HG03064 (cell line): ENCODE measurements around the gene TUBB2B.
"Not testable (repeated sequence)": the region's sequence is repeated elsewhere in the genome, so short reads cannot be mapped to it uniquely, and the experiment has no call there.

Experiments used
- ATAC-seq: cut with Tn5 transposase; IDR thresholded peaks from one replicate; pipeline ENCODE4 v1.9.1; 2021; ENCODE audit warnings: low read depth; ENCODE audit not compliant: unreplicated experiment

TUBB2B gene

GRCh38 chr6:3258720-3259490, 31.5 kb upstream of the TUBB2B start, which contains the start of gene PSMG4:
PSMG4 (plus strand) TSS chr6:3258947; CDS start chr6:3259023, 76 bp downstream.
- peak; percentile 69 for ATAC-seq

GRCh38 chr6:3258201-3258600, 30.7 kb upstream of the TUBB2B start:
- ATAC-seq, result no peak

GRCh38 chr6:3253597-3253961, 26.1 kb upstream of the TUBB2B start:
- ATAC-seq, result no peak

- ATAC-seq, result no peak
These were observed 25.6 kb upstream of the TUBB2B start for GRCh38 chr6:3252861-3253596.

- no peak for ATAC-seq
These were observed 24.9 kb upstream of the TUBB2B start for GRCh38 chr6:3252369-3252768.

DNA sequence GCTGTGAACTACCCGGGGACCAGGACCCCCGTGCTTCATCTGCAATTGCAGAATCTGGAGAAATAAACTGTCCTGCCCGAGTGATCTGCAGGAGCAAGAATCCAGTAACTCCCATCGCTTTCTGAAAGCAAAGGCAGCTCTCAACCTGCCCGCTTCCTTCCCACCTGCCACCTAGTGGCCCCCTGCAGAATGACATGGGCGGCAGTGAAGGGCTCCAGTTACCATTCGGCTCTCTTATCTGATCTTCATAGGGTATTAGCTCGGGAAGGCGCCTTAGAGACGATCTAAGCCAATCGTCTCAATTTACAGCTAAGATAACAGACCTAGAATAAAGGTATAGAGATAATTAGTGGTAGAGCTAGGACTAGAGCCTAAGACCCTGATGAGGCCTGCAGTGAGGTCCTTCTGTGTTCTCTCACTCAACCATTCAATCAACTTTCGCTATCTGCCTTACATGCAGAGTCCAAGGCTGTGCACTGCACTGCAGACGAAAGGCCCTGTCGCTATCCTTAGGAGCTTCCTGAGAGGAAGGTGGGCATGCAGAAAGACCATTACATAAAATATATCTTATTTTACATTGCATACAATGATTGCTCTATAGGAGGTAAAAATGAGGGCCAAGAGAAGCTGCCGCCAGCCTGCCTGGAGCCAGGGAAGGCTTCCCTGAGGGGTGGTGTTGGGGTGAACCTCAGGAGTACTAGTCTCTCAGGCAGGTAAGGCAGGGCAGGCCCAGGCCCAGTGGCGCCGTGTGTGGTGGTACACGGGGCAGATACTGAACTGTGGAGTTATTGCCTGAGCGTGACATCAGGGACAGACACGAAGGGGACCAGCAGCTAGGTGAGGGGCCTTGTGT, 24.2 kb upstream of the TUBB2B start:
- ATAC-seq, result peak; percentile 76

GRCh38 chr6:3250231-3250675, 22.8 kb upstream of the TUBB2B start:
- ATAC-seq, result no peak

DNA sequence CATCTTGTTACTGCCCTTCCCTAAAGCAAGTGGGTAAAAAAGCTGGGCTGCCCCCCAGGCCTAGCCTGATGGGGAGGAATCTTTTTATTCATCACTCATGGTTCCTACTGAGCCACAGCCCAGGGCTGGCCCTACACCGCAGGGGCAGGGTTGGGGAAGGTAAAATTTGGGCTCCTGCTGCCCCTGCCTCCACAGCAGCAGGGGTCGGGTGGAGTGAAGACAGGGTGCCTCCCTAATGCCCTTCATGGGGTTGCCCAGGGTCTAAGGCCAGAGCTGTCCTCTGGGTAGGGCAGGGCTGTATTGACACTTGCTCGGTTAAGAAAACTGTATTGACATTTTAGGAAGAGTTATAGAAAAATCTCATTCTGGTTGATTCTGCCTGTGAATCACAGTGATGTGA, 22.4 kb upstream of the TUBB2B start:
- ATAC-seq, result no peak

DNA sequence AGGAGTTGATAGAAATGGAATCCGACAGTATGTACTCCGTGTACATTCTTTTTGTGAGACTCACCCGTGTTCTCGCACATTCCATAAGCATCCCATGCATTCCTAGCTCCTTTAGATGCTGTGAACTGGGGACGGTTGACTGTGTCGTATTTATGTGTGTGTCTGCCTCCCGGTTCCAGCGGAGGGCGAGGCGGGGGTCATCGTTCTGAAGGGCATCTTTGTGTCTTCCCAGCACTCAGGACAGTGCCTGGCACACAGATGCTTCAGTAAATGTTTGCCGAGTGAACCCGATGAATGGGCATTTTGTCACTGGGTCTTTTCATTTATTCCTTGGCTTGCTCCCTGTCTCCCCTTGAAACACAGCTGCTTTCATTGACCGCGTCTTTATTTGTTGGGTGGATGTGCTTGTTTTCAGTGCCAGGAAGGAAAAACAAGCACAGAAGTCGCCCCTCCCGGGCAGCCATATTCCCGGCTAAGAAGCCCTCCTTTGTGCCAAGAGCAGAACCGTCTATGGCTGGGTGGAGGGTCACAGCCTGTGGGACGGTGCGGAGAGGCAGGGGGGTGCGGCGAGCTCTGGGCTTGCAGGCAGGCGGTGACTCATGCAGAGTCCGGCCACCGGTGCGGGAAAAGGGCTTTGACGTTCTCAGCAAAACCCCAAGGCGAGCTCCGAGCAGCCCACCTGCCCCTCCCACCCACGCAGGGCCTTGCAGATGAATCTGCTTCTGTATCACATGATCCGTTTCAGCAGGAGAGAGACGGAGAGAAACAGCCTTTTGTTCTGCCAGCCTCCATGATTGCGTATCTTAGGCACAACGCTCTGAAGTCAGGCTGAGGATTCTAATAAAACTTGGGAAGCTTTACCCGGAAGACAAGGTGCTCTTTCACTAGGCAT, 20.0 kb upstream of the TUBB2B start:
- ATAC-seq, result no peak

- ATAC-seq, result no peak
These were observed 17.8 kb upstream of the TUBB2B start for GRCh38 chr6:3245216-3245615.

DNA sequence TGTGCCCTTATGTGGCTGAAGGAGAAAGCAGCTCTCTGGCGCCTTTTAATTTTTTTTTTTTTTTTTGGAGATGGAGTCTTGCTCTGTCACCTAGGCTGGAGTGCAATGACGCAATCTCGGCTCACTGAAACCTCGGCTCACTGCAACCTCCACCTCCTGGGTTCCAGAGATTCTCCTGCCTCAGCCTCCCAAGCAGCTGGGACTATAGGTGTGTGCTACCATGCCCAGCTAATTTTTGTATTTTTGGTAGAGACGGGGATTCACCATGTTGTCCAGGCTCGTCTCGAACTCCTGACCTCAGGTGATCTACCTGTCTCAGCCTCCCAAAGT, 17.3 kb upstream of the TUBB2B start:
- ATAC-seq, result not testable (repeated sequence)

DNA sequence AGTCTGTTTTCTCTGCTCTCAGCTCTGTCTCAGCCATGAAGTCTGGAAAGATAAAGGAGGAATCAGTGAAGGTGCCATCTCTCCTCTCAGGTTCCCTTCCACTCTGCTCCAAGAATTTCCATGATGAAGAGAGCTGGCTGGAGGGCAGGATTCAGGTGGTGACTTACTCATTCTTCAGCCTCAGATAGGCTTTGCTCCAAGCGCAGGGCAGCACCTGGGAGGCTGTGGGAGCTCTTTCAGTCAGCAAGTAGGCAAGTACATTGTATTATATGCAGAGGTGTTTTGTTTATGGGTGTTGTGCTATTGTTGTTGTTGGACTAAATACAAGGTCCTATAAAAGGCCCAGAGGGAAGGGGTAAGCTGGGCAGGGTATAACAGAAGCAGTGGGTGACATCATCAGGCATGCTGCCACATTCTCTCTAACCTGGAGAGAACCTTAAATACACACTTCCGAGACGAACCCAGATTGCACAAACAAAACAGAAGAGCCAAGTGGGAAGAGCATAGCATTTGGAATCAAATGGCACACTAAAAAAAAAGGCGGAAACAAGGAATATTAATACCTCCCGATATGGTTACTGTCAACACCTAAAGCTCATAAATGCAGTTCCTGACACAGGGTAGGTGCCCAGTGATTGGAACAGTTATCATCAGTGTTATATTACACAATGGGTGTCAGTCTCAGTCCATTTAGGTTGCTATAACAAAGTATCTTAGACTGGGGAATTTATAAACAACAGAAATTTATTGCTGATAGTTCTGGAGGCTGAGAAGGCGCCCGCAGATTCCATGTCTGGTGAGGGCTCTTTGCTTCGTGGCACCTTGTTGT, 16.8 kb upstream of the TUBB2B start:
- ATAC-seq, result no peak

- no peak for ATAC-seq
These were observed 15.3 kb upstream of the TUBB2B start for GRCh38 chr6:3242768-3243167.

- not testable (repeated sequence) for ATAC-seq
These were observed 14.3 kb upstream of the TUBB2B start for GRCh38 chr6:3241745-3242144.

DNA sequence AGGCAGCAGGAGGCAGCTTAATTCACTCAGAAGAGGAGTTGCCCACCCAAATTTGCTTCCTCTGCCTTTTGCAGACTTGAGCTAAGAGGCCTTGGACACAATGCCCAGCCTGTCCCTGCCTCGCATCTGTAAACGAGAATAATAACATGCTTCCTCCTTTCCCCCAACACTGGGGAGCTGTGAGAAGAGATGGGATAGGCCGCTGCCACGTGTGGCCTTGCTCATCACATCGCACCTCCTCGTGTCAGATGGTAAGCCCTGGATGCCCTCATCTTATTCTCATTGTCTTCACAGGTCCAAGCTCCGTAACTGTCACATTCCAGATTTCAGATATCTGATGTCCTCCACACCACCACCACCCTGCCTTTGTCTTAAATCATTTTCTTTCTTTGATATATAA, 13.1 kb upstream of the TUBB2B start:
- ATAC-seq, result no peak

DNA sequence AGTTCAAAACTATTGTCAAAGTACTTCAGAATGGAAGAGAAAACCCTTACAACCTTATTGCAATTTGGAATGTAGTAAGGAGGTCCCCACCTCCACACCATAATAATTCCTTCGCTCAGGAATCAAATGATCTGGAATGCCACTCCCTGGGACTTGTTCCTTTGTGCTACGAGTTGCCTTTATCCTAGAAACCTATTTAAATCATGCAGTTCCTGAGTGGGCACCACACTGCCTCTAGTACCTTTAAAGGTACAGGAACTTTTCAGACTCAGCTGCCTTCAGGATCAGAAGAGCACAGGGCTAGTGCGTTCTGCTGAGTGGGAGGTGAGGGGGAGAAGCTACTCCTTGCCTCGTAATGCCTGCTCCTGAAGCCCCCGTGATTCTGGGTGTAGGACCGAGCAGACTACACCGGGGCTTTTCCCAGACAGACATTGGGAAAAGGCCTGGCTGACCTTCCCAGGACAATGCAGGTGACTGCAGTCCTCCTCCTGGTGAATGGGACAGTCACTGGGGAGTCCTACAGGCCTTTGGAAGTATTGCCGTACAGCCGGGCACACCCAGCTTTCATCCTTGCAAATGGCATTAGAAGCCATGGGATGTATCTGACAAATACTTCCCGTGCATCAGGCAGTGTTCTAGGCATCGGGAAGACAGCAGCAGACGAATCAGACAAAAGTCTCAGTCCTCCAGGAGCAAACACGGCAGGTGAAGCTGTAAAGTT, 11.8 kb upstream of the TUBB2B start:
- no peak for ATAC-seq

- ATAC-seq, result no peak
These were observed 10.6 kb upstream of the TUBB2B start for GRCh38 chr6:3237761-3238662.

GRCh38 chr6:3236005-3236404, 8.6 kb upstream of the TUBB2B start:
- ATAC-seq, result no peak
